DMS53 treated with DMSO at 0.1 percent for 48 hours (cell line): ENCODE data around the gene HNRNPM.

ENCODE experiments used
- DNase-seq: peaks from one replicate; lab custom pipeline; 2025; ENCODE audit not compliant: unreplicated experiment; lab: John Stamatoyannopoulos, UW

HNRNPM gene

DNA sequence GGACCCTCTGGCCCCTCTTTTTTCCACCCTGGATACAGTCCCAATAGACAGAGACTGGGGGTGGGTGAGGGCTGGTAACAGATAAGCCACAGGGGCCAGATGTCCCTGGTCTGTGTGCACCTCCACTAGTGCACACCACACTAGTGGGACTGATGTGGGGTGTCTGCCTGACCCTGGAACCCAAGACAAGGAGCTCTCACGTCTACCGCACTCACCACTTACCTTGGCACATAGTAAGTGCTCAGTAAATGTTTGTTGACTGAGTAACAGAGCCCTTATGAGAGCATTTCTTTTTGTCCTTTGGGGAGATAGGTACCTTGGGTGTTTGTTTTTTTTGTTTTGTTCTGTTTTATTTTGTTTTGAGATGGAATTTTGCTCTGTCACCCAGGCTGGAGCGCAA lies 92.3 kb downstream of the HNRNPM start:
- DNase-seq: no peak
